CD4-positive, alpha-beta T cell treated with Interleukin-4 for 4 hours (primary cell): Measurements from ENCODE around the gene TBKBP1.
"Not testable (repeated sequence)": the region's sequence is repeated elsewhere in the genome, so short reads cannot be mapped to it uniquely, and the experiment has no call there.

Source experiments
- DNase-seq: peaks from one replicate; pipeline ENCODE4 v3.0.0-alpha.2; 2020

Gene TBKBP1

GRCh38 chr17:47678196-47678595 lies 15.8 kb upstream of the TBKBP1 start:
- DNase-seq = no peak

- no peak for DNase-seq
These were observed 11.8 kb upstream of the TBKBP1 start for GRCh38 chr17:47682138-47682537.

DNA sequence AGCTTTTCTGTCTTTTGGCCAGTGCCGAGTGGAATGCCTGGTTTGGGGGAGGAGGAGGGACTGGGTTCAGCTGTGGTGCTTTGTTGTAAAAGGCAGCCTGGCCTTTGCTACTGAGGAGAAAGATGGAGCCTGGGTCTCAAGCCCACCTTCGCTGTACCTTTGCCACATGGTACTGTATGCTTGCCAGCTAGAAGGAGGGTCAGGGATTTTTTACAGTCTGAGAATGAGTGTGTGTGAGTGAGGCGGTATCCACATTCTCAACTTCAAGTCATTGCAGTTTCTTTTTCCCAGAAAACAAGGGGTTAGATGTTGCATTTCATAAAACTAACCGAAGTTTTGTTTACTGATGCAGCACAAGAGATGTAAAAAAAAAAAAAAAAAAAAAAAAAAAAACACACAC lies 11.2 kb upstream of the TBKBP1 start:
- DNase-seq = not testable (repeated sequence)

DNA sequence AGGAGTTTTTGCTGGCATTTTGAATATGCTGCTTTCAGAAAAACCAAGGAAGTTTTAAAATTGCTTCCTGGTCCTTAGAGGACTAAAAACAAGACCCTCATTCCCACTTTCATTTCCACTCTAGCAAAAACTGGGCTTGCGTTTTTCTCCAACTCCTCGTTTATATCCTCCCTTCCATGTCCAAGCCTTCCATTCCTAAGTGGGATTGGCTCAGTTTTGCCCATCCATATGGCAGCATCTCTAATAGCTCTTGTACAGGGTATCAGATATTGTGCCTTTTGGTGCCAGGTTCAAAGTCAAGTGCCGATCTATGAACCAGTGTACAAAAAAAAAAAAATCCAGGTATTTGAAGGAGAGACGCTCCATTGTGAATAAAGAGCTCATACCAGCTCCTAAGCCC lies 9.9 kb upstream of the TBKBP1 start:
- DNase-seq = no peak

GRCh38 chr17:47684535-47685193 lies 9.3 kb upstream of the TBKBP1 start:
- no peak for DNase-seq

DNA sequence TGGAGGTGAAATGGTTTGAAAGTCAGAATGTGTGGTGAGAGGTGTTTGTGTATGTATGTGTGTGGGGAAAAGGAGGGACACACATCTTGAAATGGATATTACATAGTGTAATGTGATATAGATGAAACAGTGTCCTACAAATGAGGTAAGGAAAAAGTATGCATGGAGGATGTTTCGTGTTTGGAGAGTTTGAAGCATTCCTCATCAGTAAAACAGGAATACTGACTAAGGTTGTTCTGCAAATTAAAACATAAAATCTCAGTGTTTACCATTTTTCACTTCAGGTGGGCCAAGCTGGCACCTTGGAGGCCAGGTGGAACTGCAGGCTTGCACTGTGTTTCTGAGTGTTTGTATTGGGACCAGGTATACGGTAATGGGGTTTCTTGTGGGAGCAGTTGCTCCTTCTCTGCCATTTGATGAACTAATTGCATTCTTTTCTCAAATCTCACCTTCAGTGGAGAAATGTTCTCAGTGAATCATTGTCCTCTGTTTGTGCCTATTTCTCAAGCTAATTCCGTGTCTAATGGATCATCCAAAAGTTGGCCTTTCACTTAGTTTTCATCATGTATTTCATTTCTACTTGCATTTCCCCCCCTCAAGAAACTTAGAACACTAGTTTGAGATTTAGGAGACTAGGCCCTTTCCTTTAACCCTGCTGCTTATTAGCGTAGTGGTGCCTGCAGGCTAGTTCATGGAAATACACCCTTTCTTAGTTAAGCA lies 8.2 kb upstream of the TBKBP1 start:
- no peak for DNase-seq

GRCh38 chr17:47686276-47686635 lies 7.7 kb upstream of the TBKBP1 start:
- DNase-seq = no peak

DNA sequence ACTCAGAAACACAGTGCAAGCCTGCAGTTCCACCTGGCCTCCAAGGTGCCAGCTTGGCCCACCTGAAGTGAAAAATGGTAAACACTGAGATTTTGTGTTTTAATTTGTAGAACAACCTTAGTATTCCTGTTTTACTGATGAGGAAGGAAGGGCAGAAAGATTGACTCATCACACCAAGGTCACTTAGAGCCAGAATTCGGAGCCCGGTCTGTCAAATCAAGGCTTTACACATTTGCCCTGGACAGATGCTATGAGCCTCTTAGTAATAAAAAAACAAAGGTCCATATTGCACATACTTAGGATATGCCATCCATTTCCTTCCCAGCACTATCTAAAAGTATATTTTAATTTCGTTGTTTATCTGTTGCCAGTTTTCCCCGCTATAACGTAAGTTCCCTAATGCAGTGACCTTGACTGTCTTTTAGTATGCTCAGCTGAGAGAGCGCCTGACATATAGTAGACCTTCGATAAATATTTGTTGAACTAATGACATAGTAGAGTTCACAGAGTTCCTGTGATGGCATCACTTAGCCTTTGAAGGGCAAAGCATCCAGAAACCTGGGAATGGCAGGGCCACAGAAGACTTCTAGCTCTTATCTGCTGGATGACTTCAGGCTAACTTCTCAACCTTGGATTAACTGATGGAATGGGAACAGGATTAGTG lies 7.2 kb upstream of the TBKBP1 start:
- no peak for DNase-seq

GRCh38 chr17:47687328-47687690 lies 6.7 kb upstream of the TBKBP1 start:
- DNase-seq = no peak

- DNase-seq = no peak
These were observed 6.2 kb upstream of the TBKBP1 start for GRCh38 chr17:47687748-47688147.

- DNase-seq = no peak
These were observed 3.8 kb upstream of the TBKBP1 start for GRCh38 chr17:47690121-47690520.

DNA sequence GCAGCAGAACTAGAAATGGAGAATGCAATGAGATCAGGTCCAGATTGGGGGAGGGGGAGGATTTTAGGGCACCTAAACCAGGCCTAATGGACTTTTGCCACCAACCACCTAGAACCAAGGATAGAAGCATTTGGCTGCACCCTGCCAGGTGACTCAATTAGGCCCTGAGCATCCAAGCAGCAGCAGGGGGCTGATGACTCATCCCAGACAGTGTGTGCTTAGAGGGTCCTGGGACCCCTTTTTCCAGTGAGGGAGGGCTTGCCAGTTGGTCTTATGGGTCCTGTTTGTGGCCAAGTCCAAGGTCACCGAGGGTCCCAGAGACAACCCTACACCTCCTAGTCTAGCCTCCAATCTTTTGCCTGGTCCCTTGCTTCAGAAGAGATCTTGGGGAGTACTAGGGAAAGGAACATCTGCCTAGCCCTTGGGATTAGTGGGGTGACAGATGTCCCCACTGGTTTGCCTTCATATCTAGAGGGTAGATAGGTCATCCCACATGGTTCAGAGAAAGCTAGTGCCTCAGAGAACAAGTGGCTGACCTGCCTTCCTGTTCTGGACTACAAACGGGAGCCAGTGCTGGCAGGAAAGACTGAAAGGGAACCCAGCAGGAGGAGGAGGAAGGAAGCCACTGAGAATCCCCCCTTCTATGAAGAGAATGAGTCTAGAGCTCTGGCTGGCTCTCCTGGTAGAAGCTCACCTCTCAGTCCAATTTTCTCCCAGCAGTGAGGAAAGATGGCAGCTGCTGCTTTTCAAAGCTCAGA lies 1.6 kb upstream of the TBKBP1 start:
- no peak for DNase-seq

DNA sequence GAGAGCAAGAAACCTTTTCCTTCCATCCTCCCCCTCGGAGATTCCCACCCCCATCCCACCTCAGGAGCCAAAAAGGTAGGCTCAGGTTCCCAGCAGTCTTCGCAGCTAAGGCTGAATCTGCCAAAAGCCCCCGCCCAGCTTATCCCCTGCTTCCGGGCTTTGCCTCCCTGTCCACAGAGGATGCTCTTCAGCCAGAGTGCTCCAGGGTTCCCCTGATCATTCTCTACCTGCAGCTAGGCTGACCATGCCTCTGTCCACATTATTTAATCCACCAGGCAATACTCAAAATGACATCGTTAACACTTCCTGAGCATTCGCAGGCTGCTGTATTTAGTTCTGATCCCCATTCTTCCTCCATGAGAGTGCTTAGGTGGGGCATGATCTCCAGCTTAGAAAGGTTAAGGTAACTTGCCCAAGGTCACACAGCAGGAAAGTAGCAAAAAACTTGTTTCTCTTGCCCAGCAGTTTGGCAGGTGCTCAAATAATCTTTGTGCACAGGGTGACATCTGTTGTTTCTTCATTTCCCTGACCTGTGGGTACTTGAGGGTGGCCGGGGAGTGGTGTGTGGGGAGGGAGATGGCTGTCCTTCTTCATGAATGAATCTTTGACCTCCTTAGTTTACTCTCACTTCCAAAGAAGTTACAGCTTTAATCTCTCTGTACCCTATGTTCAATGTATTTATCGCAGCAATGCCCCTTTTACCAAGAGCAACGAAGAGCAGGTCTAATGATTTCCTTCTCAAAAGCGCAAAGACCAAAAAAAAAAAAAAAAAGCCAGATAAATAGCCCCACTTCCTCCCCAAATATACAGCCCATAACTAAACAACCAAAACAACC lies 848 bp upstream of the TBKBP1 start:
- no peak for DNase-seq

DNA sequence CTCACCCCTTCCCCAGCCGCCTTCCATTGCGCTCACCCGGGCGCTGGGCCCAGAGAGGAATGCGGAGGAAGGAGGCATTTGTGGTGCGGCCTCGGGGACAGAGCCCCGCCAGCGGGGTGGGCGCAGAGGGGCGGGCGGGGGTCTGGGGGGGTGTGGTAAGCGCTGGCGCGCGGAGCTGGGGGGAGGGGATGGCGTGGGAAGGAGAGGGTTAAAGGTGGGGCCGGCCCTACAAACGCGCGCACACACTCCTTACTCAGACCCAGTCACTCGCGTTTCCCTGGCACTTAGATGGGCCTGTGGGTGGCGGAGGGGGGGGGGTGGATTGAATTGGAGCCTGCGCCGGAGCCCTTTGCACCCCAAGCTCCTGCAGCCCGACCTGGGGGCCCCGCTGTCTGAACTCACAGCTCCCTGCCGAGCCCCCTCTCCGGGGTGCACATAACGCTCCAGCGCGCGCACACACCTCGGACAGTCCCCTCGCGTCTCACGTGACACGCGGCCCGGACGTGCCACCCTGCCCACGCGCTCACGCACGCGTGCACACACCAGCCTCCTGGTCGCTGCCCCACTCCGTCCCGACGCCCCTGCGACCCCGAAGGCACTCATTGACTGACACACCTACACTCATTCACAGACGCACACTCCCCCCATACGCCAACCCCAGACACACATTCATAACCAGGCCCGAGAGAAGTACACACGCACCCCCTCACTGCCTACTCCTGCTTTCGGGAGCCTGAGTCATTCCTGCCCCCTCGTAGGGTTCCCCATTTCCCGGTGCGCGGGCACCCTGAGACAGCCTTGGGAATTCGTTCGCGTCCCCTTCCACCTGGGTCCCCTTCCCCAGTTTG lies 844 bp downstream of the TBKBP1 start:
- DNase-seq = peak; percentile 41

DNA sequence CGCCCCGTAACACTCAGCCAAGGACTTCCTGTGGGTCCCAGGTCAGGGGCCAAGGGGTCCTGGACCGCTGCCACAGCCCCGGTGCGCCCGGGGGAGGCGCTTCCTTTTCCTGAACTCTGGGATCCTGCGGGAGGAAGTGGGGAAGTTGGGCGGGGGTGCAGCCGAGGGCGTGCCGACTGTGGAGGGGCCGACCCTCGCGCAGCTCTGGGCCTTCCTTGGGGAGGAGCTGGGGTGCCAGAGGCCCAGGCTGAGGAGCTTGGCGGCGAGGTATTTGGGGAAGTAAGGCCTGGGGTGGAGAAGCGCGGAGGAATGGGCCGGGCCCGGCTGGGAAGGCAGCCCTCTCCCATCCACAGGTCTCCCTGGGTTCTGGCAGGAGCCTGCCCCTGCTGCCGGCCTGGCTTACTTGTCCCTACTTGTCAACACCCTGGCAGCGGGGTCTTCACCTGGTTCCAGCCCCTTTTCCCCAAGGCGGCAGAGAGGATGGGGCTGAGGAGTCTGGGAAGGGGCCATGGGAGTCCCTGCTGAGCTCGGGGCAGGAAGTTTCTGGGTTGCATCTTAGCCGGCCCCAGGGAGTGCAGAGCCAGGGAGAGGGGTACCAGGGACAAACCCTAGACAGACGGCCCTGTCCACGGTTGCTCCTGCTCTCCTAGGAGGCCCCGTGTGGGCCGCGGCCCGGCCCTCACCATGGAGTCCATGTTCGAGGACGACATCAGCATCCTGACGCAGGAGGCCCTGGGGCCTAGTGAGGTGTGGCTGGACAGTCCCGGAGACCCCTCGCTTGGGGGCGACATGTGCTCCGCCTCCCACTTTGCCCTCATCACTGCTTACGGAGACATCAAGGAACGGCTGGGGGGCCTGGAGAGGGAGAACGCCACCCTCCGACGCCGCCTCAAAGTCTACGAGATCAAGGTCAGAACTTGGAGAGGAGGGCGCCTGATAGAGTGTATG lies 1.7 kb downstream of the TBKBP1 start:
- no peak for DNase-seq

GRCh38 chr17:47696717-47697642 lies 3.0 kb downstream of the TBKBP1 start:
- DNase-seq = no peak

DNA sequence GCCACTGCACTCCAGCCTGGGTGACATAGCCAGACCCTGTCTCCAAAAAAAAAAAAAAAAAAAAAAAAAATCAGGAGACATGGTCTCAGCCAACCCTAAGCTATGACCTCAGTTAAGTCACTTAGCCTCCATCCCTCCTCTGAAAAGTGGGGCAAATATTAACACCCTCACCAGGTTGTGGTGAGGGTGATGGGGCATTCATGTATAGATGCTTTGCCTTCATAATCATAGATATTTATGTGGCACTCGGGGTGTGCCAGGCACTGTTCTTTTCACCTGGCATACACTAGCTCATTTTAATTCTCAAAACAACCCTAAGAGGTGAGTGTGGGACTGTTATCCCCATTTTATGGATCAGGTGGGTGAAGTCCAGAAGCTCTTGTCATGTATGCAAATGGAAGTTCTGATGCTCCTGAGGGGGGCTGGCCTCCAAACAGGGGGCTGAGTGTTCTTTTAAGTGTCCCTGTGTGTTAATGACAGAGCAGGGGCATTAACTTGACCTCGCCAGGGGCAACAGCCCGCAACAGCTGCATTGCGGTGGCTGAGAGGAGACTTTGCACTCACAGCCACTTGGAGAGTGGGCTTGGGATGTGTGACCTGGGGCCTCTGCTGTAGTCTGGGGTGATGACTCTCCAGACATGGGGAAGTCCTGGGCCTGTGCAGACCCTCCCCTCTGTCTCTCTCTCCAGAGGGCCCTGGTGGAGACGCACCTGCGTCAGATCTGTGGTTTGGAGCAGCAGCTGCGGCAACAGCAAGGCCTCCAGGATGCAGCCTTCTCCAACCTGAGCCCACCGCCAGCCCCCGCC lies 4.1 kb downstream of the TBKBP1 start:
- DNase-seq = no peak

DNA sequence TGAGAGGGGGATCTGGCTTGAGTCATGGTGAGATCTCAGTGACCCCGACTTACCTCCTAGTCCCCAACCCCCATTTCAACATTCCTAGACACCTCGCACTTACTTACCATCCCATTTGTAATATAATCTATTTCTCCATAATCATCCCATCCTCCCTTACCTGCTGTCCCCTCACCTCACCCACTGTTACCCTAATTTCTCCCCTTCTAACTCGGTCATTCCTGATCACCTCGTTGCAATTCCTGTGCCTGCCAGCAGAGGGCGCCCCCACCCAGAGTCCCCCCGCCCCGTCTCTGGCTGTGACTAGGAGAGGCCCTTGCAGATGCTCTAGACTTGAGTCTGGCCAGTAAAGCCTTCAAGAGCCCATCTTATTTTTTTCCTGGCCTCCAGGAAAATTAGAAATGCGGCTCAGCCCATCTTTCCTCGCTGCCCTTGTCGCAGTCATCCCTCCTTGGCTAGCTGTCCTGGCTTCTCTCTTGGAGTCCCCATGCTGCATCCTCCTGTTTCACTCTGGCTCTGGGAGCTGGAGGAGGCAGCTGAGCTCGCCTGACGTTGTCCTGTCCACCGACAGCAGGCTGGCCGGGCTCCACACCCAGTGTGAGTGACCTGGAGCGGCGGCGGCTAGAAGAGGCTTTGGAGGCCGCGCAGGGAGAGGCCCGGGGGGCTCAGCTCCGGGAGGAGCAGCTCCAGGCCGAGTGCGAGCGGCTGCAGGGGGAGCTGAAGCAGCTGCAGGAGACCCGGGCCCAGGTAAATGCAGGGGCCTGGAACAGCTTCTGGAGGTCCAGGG lies 5.0 kb downstream of the TBKBP1 start:
- peak; percentile 76 for DNase-seq
